Brain microvascular endothelial cell (primary cell): ENCODE results near the gene C8G.

Experiments used
- DNase-seq: peaks from one replicate; pipeline ENCODE4 v3.0.0-alpha.2; 2020
- H3K27ac ChIP-seq: fragments of 250-450 bp; sonication (Bioruptor Pico); 2 replicates; pipeline ENCODE4 v1.5.1; 2020; ENCODE audit warnings: mild to moderate bottlenecking, moderate library complexity
- H3K27me3 ChIP-seq: fragments of 250-450 bp; sonication (Bioruptor Pico); replicated peaks from 2 replicates; pipeline ENCODE4 v1.5.1; 2020; ENCODE audit warnings: mild to moderate bottlenecking
- H3K36me3 ChIP-seq: fragments of 250-450 bp; sonication (Bioruptor Pico); replicated peaks from 2 replicates; pipeline ENCODE4 v1.5.1; 2020; ENCODE audit warnings: mild to moderate bottlenecking
- H3K4me3 ChIP-seq: 2 replicates; pipeline ENCODE4 v1.5.1; 2011; ENCODE audit warnings: low read depth, mild to moderate bottlenecking, control low read depth, low read length, moderate library complexity
- in situ Hi-C: cut with HindIII; loops from 2 replicates; pipeline ENCODE4 v1.10.0; 2017; ENCODE audit warnings: low sequenced_read_pairs, low pct_ligation_motif_present
- TF ChIP-seq, protein P1 (sequence below): IDR thresholded peaks from 2 replicates; pipeline ENCODE4 v1.5.1; 2011; ENCODE audit warnings: low read depth, mild to moderate bottlenecking, moderate library complexity, low read length, control low read depth, inconsistent platforms; ENCODE audit errors: missing control alignments

The C8G gene

DNA sequence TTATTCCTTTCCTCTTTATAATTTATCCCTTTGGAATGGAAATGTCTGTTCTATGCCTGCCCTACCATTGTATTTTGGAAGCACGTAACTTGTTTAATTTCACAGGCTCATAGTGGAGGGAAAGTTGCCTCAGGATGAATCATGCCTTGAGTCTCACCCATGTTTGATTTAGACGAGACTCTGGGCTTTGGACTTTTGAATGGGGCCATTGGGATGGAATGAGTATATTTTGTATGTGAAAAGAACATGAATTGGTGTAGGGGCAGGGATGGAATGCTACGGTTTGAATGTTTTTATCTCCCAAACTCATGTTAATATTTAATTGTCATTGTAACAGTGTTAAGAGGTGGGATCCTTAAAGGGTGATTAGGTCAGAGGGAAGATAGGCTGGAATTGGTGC, 10.8 kb upstream of the C8G start:
- H3K4me3 ChIP-seq, result no peak overlapping the region
- H3K27ac ChIP-seq, result no peak overlapping the region
- in situ Hi-C loops, result loop anchor here (25.0 kb wide), 1 partner anchor 103 kb away; the partner anchor contains the start of genes ABCA2, FUT7 and NPDC1
- DNase-seq, result no peak
- TF ChIP-seq, protein P1, sequence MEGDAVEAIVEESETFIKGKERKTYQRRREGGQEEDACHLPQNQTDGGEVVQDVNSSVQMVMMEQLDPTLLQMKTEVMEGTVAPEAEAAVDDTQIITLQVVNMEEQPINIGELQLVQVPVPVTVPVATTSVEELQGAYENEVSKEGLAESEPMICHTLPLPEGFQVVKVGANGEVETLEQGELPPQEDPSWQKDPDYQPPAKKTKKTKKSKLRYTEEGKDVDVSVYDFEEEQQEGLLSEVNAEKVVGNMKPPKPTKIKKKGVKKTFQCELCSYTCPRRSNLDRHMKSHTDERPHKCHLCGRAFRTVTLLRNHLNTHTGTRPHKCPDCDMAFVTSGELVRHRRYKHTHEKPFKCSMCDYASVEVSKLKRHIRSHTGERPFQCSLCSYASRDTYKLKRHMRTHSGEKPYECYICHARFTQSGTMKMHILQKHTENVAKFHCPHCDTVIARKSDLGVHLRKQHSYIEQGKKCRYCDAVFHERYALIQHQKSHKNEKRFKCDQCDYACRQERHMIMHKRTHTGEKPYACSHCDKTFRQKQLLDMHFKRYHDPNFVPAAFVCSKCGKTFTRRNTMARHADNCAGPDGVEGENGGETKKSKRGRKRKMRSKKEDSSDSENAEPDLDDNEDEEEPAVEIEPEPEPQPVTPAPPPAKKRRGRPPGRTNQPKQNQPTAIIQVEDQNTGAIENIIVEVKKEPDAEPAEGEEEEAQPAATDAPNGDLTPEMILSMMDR, result no peak
- H3K27me3 ChIP-seq, result no peaks in the 10 kb centered on the region
- H3K36me3 ChIP-seq, result peaks cover 5% of the 10 kb centered on the region

GRCh38 chr9:136935651-136936050, 9.4 kb upstream of the C8G start:
- H3K4me3 ChIP-seq, result no peak overlapping the region
- in situ Hi-C loops, result loop anchor here (25.0 kb wide), 1 partner anchor 102 kb away; the partner anchor contains the start of genes ABCA2, FUT7 and NPDC1
- peaks cover 18% of the 10 kb centered on the region for H3K36me3 ChIP-seq
- no peaks in the 10 kb centered on the region for H3K27me3 ChIP-seq
- TF ChIP-seq, protein P1, result no peak
- no peak for DNase-seq
- no peak overlapping the region for H3K27ac ChIP-seq

DNA sequence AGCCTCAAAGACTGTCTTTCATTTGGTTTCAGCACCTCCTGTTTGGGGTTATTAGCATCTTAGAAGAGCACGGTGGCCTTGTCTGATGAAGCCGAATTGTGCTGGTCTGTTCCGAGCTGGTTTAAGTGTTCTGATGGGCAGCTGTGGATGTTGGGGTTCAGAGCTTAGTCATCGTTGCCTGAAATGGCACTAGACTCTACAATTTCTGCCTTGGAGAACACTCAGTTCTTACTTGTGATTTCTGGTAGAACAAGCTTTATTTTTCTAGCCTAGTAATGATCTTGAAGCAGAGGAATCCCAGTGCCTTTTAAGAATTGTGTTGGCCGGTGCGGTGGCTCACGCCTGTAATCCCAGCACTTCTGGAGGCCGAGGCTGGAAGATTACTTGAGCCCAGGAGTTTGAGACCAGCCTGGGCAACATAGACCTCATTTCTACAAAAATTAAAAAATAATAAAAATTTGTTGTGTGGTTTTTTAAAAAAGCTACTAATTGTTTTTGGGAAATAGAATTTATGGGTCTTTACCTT, 8.3 kb upstream of the C8G start:
- in situ Hi-C loops, result loop anchor here (25.0 kb wide), 1 partner anchor 101 kb away; the partner anchor contains the start of genes ABCA2, FUT7 and NPDC1
- TF ChIP-seq, protein P1, result no peak
- no peak overlapping the region for H3K27ac ChIP-seq
- peaks cover 29% of the 10 kb centered on the region for H3K36me3 ChIP-seq
- no peak overlapping the region for H3K4me3 ChIP-seq
- DNase-seq, result no peak
- H3K27me3 ChIP-seq, result no peaks in the 10 kb centered on the region

DNA sequence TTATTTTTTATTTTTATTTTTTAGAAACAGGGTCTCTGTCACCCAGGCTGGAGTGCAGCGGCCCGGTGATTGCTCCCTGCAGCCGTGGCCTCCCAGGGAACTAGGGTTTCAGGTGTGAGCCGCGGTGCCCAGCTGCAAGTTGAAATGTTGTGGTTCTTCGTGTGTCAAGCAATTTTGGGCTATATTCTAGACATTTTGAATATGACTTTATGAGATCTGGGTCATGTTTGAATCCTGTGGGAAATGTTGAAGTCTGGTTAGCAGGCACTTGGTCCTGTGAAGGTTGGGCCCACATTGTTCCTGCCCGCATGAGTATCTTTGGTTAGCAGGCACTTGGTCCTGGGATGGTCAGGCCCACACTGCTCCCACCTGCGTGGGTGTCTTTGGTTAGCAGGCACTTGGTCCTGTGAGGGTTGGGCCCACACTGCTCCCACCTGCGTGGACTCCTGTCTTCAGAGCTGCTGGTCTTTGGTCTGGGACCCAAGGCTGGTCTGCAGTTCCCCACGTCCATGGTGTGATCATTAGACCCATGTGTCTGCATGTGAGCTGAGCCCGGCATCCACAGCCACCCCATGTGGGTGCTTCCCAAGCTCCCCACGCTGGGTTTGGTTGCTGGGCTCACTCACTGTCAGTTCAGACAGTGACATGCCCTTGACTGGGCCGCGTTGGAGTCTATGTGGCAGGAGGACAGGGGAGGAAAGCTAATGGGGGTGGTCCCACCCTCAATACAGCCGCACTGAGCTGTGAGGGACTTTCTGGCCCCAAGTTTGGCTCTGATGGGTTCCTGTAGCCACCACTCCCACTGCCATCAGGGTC, 7.6 kb upstream of the C8G start:
- Histone ChIP-seq H3K27me3 (no peaks in the 10 kb centered on the region), H3K36me3 (peaks cover 36% of the 10 kb centered on the region), H3K4me3 (no peak overlapping the region), H3K27ac (no peak overlapping the region)
- DNase-seq, result no peak
- TF ChIP-seq, protein P1, result no peak
- in situ Hi-C loops, result loop anchor here (25.0 kb wide), 1 partner anchor 100 kb away; the partner anchor contains the start of genes ABCA2, FUT7 and NPDC1

DNA sequence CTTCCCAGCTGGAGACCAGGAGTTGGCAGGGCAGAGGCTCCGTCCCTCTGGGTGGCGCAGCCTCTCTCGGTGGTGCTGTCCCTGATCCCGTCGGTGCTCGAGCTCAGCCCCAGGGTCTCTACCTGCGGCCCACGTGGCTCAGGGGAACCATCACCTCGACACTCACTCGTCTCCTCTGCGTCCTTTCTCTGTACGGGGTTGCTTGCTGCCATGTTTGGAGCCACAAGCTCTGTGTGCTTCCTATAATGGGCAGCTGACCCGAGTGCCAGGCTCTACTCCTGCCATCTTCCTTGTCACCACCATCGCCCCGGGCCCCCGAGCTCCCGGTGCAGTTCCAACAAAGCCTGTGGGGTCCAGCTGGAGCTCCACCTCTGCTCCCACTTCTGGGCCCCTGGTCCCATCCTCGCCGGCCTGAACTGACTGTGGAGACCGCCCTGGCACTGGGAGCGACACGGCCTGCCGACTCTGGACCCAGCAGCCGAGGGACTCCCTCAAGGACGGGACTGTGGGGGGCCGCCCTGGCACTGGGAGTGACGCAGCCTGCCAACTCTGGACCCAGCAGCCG, 5.5 kb upstream of the C8G start:
- in situ Hi-C loops, result loop anchor here (25.0 kb wide), 1 partner anchor 98 kb away; the partner anchor contains the start of genes ABCA2, FUT7 and NPDC1
- no peaks in the 10 kb centered on the region for H3K27me3 ChIP-seq
- no peak for DNase-seq
- TF ChIP-seq, protein P1, result no peak
- no peak overlapping the region for H3K4me3 ChIP-seq
- H3K27ac ChIP-seq, result no peak overlapping the region
- peaks cover 45% of the 10 kb centered on the region for H3K36me3 ChIP-seq
